HL-60 (cell line): Measurements from ENCODE around the gene FBXO24.

Source experiments
- CTCF ChIP-seq: IDR thresholded peaks from one replicate; pipeline ENCODE4 v1.5.1; 2011; ENCODE audit warnings: low read length, control low read depth, inconsistent platforms; ENCODE audit not compliant: insufficient read depth
- POLR2AphosphoS5 ChIP-seq: IDR thresholded peaks from 2 replicates; pipeline ENCODE4 v1.6.1; 2012; ENCODE audit warnings: low read depth

- TF ChIP-seq CTCF (no peak), POLR2AphosphoS5 (no peak)
These were observed 9.1 kb downstream of the FBXO24 start for GRCh38 chr7:100595188-100595587.
